ENCODE data around the gene SAMHD1. TPM values are rescaled to one million over a fixed set of nuclear protein-coding genes. Genes with fewer than 3 reads are reported as not detected.
A peak's percentile ranks its signal among the peaks of the same experiment; 100 is the strongest.

Gene SAMHD1
- total and polyA plus RNA-seq, 7 experiments from 2014 or later: 231 to 393 (median 271) TPM

DNA sequence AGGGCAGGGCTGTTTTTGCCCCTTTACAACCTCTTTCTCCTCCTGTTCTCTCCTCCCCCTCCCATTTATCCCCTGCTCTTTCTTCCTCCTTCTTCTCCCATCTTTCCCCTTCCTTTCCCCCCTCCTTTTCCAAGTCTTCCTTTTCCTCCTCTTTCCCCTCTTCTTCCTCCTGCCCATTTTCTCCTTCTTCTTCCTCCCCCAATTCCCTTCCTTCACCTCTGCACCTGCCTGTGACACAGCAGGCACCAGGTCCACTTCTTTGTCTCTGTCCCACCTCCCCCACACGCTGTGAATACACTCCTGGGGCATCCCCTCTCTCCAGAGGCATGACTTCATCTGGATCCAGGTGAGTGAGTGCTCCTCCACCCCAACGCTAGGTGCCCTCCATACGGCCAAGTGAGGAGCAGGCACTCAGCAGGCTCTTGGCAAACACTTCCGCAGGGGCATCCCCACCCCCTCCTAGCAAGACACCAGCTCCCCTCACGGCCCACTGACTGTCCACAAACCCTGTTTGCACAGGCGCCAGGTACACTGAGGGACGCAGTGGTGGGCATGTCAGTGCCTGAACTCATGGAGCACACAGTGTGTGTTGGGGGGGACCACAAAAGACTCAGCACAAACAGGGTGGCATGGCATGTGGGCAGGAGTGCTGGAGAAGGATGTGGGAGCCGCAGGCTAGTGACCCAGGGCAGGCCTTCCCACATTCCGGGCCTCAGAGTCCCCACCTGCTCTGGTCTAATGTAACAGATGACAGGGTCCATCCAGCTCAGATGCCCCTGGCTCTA, 86.2 kb downstream of the SAMHD1 start:
- Mint-ChIP-seq H3K36me3 (peaks cover 0 to 4% (median 0%) of the 10 kb centered on the region in 5 donors), H3K4me3 (peak overlapping the region; percentile 42 to 88 (median 74)), H3K27ac (peak overlapping the region in 2 of 9 donors; percentile 43 to 56), H3K4me1 (peaks cover 0 to 14% (median 8%) of the 10 kb centered on the region in 7 donors), H3K9me3 (no peaks in the 10 kb centered on the region), H3K27me3 (peaks cover 0 to 41% (median 8%) of the 10 kb centered on the region in 5 donors)
- Histone ChIP-seq H3K9me3 (ENCODE audit: control insufficient read depth in 2 of 3, low read length in 3 of 3) (no peaks in the 10 kb centered on the region), H3K27ac (ENCODE audit: low read depth, low read length) (no peak overlapping the region), H3K4me1 (ENCODE audit: control insufficient read depth in 2 of 2, insufficient read depth in 2 of 2, low read length in 2 of 2) (no peaks in the 10 kb centered on the region), H3K36me3 (ENCODE audit: control insufficient read depth in 2 of 3, insufficient read depth in 3 of 3, low read length in 3 of 3) (no peaks in the 10 kb centered on the region), H3K4me3 (ENCODE audit: low read length) (no peak overlapping the region), H3K27me3 (ENCODE audit: control insufficient read depth in 2 of 2, insufficient read depth in 2 of 2, low read length in 2 of 2) (no peaks in the 10 kb centered on the region)
- ChIA-PET CTCF (no interaction called here), POLR2A (interaction anchor here (1.0 kb wide), 1 partner anchor 22 kb away, joined by 3 read pairs; no protein-coding TSS in a partner anchor)
- ATAC-seq (no peak), DNase-seq (no peak)
- intact Hi-C loops (cut with micrococcal nuclease): loop anchor here in 1 of 2 donors (10.0 kb wide), 1 partner anchor 250 kb away; no protein-coding TSS in a partner anchor

DNA sequence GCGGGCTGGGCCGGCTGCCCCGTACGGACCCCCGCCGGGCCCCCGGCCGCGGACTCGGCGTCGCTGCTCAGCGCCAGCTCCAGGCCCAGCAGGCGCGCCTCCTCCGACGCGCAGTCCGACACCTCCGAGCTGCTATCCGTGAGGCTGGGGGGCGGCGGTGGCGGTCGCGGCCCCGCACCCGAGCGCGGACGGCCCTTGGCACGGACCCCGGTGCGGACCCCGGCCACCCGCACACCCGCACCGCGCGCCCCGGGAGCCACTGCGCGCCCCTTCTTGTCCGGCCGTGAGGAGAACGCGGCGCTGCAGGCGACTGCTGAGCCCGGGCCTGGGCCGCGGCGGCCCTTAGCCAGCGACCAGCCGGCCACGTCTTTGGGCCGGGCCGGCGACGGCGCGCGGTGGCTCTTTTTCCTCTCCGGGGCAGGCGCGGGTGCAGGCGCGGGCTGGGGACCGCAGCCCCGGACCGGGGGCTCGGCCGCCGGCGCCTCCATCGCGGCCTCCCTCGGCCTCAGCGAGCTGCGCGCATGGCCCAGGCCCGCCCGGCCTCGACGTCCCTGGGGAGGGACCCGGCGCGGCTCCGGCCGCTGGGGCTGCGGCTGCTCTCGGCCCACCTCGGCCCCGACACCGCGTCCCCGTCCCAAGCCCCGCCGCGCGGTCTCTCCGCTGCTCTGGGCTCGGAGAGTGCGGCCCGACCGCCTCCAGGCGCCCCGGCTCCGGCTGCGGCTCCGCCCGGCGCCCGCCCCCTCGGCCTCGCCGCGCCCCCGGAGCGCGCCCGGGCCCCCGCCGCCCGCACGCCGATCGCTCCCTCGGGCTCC, 88.4 kb downstream of the SAMHD1 start:
- peak; percentile 2 for ATAC-seq
- intact Hi-C loops (cut with micrococcal nuclease): loop anchor here (2.0 to 10.0 kb wide), 4 partner anchors 28 to 251 kb away; no protein-coding TSS in a partner anchor
- Mint-ChIP-seq H3K27me3 (peaks cover 0 to 45% (median 8%) of the 10 kb centered on the region in 5 donors), H3K4me3 (no peak overlapping the region), H3K9me3 (no peaks in the 10 kb centered on the region), H3K4me1 (peaks cover 0 to 22% (median 12%) of the 10 kb centered on the region in 7 donors), H3K36me3 (peaks cover 0 to 4% (median 0%) of the 10 kb centered on the region in 5 donors), H3K27ac (no peak overlapping the region)
- Histone ChIP-seq H3K27ac (ENCODE audit: low read depth, low read length) (no peak overlapping the region), H3K27me3 (ENCODE audit: control insufficient read depth in 2 of 2, insufficient read depth in 2 of 2, low read length in 2 of 2) (no peaks in the 10 kb centered on the region), H3K4me1 (ENCODE audit: control insufficient read depth in 2 of 2, insufficient read depth in 2 of 2, low read length in 2 of 2) (no peaks in the 10 kb centered on the region), H3K9me3 (ENCODE audit: control insufficient read depth in 2 of 3, low read length in 3 of 3) (no peaks in the 10 kb centered on the region), H3K4me3 (ENCODE audit: low read length) (no peak overlapping the region), H3K36me3 (ENCODE audit: control insufficient read depth in 2 of 3, insufficient read depth in 3 of 3, low read length in 3 of 3) (no peaks in the 10 kb centered on the region)
- peak in 1 of 9 donors; percentile 18 for DNase-seq
- ChIA-PET POLR2A (interaction anchor here (0.6 kb wide), 1 partner anchor 16 kb away, joined by 3 read pairs; no protein-coding TSS in a partner anchor), CTCF (interaction anchor here (1.5 kb wide), 1 partner anchor 30 kb away, joined by 3 read pairs; no protein-coding TSS in a partner anchor)

DNA sequence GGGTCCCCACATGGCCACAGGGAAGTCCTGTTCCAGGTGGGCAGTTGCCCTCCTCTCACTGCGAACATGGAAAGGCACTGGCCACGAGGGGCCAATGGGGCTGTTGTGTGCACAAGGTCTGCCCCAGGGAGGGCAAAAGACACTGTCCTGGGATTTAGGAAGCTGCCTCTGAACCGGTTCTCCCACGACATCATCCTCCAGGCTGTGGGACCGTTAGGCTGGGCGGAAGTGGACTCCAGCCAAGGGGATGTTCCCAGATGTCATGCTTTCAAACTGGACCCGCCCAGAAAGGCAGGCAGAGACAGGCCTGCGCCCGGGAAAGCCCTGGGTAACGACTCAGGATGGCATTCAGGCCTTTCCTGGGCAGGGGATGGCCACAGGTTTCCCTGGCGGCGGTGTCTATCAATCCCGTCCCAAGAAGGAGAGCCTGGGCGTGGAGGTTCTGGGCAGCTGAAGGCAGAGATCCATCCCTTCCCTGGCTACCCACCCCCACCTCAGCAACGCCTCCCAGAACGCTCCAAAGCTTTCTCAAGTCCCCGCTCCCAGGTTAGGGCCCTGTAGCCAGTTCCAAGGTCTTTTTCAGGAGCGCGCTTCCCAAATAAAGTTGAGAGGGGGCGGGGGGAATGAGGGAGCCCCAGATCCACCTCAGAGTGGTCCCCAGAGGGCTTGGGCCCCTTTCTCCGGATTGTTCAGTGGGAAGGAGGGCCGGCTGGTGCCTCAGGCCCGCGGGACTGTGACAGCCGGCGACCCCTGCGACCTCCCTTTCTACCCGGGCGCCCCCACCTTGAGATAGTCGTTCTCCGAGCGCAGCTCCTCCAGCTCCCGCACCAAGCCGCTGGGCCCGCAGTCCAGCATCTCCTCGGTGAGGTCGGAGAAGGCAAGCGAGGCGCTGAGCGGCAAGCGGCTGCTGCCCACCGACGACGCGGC, 89.4 kb downstream of the SAMHD1 start:
- intact Hi-C loops (cut with micrococcal nuclease): loop anchor here (2.0 to 10.0 kb wide), 4 partner anchors 27 to 250 kb away; no protein-coding TSS in a partner anchor
- Histone ChIP-seq H3K9me3 (ENCODE audit: control insufficient read depth in 2 of 3, low read length in 3 of 3) (no peaks in the 10 kb centered on the region), H3K4me3 (ENCODE audit: low read length) (no peak overlapping the region), H3K27me3 (ENCODE audit: control insufficient read depth in 2 of 2, insufficient read depth in 2 of 2, low read length in 2 of 2) (no peaks in the 10 kb centered on the region), H3K36me3 (ENCODE audit: control insufficient read depth in 2 of 3, insufficient read depth in 3 of 3, low read length in 3 of 3) (no peaks in the 10 kb centered on the region), H3K27ac (ENCODE audit: low read depth, low read length) (no peak overlapping the region), H3K4me1 (ENCODE audit: control insufficient read depth in 2 of 2, insufficient read depth in 2 of 2, low read length in 2 of 2) (peaks cover 0 to 3% of the 10 kb centered on the region in 2 donors)
- Mint-ChIP-seq H3K27me3 (peaks cover 0 to 45% (median 8%) of the 10 kb centered on the region in 5 donors), H3K27ac (no peak overlapping the region), H3K4me1 (peaks cover 5 to 25% (median 15%) of the 10 kb centered on the region in 7 donors), H3K4me3 (peak overlapping the region in 9 of 10 donors; percentile 24 to 81 (median 63)), H3K9me3 (no peaks in the 10 kb centered on the region), H3K36me3 (peaks cover 0 to 4% (median 0%) of the 10 kb centered on the region in 5 donors)
- no peak for ATAC-seq
- POLR2A ChIA-PET: no interaction called here
- CTCF ChIA-PET: no interaction called here
- DNase-seq: no peak

DNA sequence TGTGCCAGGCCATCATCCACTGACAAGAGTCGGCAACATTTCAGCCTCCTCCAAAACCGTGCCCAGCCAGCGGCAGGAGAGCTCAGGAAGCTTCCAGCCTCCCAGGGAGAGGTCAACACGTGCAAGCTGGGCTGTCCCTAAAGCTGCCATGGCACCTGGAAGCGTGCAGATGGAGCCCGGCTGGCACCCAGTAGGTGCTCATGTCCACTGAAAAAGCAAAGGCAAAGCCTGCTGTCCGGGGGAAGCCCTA, 90.0 kb downstream of the SAMHD1 start:
- intact Hi-C loops (cut with micrococcal nuclease): loop anchor here (5.0 to 10.0 kb wide), 3 partner anchors 34 to 249 kb away; no protein-coding TSS in a partner anchor
- Mint-ChIP-seq H3K4me1 (peaks cover 11 to 31% (median 21%) of the 10 kb centered on the region in 7 donors), H3K36me3 (peaks cover 0 to 4% (median 0%) of the 10 kb centered on the region in 5 donors), H3K9me3 (no peaks in the 10 kb centered on the region), H3K4me3 (peak overlapping the region; percentile 19 to 81 (median 63)), H3K27me3 (peaks cover 0 to 43% (median 8%) of the 10 kb centered on the region in 5 donors), H3K27ac (peak overlapping the region in 1 of 9 donors; percentile 47)
- H3K36me3 ChIP-seq (ENCODE audit: control insufficient read depth in 2 of 3, insufficient read depth in 3 of 3, low read length in 3 of 3): no peaks in the 10 kb centered on the region
- H3K4me3 ChIP-seq (ENCODE audit: low read length): no peak overlapping the region
- no peaks in the 10 kb centered on the region for H3K9me3 ChIP-seq (ENCODE audit: control insufficient read depth in 2 of 3, low read length in 3 of 3)
- ATAC-seq (no peak), DNase-seq (no peak)
- no peak overlapping the region for H3K27ac ChIP-seq (ENCODE audit: low read depth, low read length)
- H3K4me1 ChIP-seq (ENCODE audit: control insufficient read depth in 2 of 2, insufficient read depth in 2 of 2, low read length in 2 of 2): peaks cover 0 to 9% of the 10 kb centered on the region in 2 donors
- CTCF ChIA-PET: no interaction called here
- POLR2A ChIA-PET: no interaction called here
- no peaks in the 10 kb centered on the region for H3K27me3 ChIP-seq (ENCODE audit: control insufficient read depth in 2 of 2, insufficient read depth in 2 of 2, low read length in 2 of 2)

DNA sequence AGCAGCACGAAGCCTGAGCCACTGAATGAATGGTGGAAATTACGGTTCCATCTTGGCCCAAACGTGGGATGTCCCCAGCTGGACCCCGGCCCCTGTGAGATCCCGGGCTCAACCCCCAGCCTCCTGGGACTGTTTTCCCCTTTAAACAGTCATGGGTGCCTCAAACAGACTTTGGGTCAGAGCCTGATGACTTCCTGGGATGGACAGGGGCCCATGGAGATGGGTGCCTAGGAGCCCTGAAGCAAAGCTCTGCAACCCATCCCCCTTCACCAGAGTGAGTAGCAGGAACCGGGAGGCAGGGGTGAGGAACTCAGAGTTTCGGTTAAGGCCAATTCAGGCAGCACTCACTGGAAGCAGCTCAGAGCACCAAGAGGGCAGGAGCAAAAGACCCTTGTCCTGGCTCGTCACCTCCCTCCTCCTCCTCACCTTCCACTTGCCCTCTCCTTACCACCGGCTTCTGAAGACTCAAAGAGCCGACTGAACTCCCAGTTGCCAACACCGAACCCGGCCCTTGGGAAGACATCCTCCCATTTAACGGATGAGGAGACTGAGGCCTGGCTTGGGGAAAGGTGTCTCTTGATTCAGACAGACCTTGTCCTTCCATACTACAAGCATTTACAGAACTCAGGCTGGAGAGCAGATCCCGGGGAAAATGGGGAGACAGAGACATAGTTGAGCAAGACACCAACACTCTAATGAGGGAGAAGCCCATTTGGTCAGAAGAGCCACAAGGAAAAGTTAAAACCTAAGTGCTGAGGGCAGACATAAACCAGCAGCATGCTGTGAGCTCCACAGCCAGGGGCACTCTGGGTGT, 90.5 kb downstream of the SAMHD1 start:
- H3K27ac Mint-ChIP-seq: peak overlapping the region in 2 of 9 donors; percentile 25 to 47

More for the DNA sequence above, 90.5 kb downstream of the SAMHD1 start:
- ChIA-PET POLR2A (no interaction called here), CTCF (interaction anchor here (0.5 kb wide), 1 partner anchor 24 kb away, joined by 3 read pairs; no protein-coding TSS in a partner anchor)
- Histone ChIP-seq H3K36me3 (ENCODE audit: control insufficient read depth in 2 of 3, insufficient read depth in 3 of 3, low read length in 3 of 3) (no peaks in the 10 kb centered on the region), H3K4me3 (ENCODE audit: low read length) (no peak overlapping the region), H3K9me3 (ENCODE audit: control insufficient read depth in 2 of 3, low read length in 3 of 3) (no peaks in the 10 kb centered on the region), H3K4me1 (ENCODE audit: control insufficient read depth in 2 of 2, insufficient read depth in 2 of 2, low read length in 2 of 2) (peaks cover 0 to 14% of the 10 kb centered on the region in 2 donors), H3K27me3 (ENCODE audit: control insufficient read depth in 2 of 2, insufficient read depth in 2 of 2, low read length in 2 of 2) (no peaks in the 10 kb centered on the region), H3K27ac (ENCODE audit: low read depth, low read length) (no peak overlapping the region)
- intact Hi-C loops (cut with micrococcal nuclease): loop anchor here (5.0 to 10.0 kb wide), 3 partner anchors 34 to 249 kb away; no protein-coding TSS in a partner anchor
- ATAC-seq (no peak), DNase-seq (no peak)
- Mint-ChIP-seq H3K27me3 (peaks cover 0 to 38% (median 8%) of the 10 kb centered on the region in 5 donors), H3K4me3 (peak overlapping the region; percentile 19 to 81 (median 52)), H3K9me3 (no peaks in the 10 kb centered on the region), H3K4me1 (peaks cover 16 to 32% (median 26%) of the 10 kb centered on the region in 7 donors), H3K36me3 (peaks cover 0 to 4% (median 0%) of the 10 kb centered on the region in 5 donors)
